ENCODE measurements around the gene S100PBP. TPM values are rescaled to one million over a fixed set of nuclear protein-coding genes. Genes with fewer than 3 reads are reported as not detected.

The S100PBP gene
- total and polyA plus RNA-seq, 9 of the 15 experiments (the other 6 are each of a cell fraction or from before 2014, with no cell fraction given), result 22.9 to 60.2 (median 32.9) TPM

GRCh38 chr1:32877211-32878110 is 60.0 kb downstream of the S100PBP start (continued):
- TF ChIP-seq, protein P1, sequence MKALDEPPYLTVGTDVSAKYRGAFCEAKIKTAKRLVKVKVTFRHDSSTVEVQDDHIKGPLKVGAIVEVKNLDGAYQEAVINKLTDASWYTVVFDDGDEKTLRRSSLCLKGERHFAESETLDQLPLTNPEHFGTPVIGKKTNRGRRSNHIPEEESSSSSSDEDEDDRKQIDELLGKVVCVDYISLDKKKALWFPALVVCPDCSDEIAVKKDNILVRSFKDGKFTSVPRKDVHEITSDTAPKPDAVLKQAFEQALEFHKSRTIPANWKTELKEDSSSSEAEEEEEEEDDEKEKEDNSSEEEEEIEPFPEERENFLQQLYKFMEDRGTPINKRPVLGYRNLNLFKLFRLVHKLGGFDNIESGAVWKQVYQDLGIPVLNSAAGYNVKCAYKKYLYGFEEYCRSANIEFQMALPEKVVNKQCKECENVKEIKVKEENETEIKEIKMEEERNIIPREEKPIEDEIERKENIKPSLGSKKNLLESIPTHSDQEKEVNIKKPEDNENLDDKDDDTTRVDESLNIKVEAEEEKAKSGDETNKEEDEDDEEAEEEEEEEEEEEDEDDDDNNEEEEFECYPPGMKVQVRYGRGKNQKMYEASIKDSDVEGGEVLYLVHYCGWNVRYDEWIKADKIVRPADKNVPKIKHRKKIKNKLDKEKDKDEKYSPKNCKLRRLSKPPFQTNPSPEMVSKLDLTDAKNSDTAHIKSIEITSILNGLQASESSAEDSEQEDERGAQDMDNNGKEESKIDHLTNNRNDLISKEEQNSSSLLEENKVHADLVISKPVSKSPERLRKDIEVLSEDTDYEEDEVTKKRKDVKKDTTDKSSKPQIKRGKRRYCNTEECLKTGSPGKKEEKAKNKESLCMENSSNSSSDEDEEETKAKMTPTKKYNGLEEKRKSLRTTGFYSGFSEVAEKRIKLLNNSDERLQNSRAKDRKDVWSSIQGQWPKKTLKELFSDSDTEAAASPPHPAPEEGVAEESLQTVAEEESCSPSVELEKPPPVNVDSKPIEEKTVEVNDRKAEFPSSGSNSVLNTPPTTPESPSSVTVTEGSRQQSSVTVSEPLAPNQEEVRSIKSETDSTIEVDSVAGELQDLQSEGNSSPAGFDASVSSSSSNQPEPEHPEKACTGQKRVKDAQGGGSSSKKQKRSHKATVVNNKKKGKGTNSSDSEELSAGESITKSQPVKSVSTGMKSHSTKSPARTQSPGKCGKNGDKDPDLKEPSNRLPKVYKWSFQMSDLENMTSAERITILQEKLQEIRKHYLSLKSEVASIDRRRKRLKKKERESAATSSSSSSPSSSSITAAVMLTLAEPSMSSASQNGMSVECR (CRISPR knock-in tag; IDR thresholded peaks at IDR 0.05), result 0 out of 2 replicates have a peak, but pooled peaks have one; percentile 28
- TF ChIP-seq ZNF780A (CRISPR knock-in tag; IDR thresholded peaks at IDR 0.05), result no peak

DNA sequence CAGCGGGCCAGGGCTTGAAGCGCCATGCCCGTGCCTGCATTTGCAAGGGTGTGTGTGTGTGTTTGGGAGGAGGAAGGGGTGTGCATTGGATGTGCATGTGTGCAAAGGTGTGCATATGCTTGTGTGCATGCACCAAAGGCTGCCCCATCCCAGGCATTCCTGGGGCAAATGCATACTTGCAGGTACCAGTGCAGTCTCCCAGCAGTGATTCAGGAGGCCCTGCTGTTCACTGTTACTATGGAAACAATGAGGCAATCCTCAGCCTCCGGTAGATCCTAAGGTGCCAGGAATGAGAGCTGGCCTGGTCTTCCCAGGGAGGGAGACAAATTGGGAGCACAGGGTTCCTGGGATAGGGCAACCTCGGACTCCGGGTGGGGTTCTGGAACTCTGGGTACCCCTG is 60.7 kb downstream of the S100PBP start:
- in situ Hi-C loops (cut with MboI) (loop anchor here (25.0 kb wide), 1 partner anchor 734 kb away; no protein-coding TSS in a partner anchor), intact Hi-C loops (cut with micrococcal nuclease) (no loop called here)
- POLR2A ChIA-PET, result interaction anchor here (0.6 kb wide), 1 partner anchor 78 kb away, joined by 3 read pairs; no protein-coding TSS in a partner anchor
- FAIRE-seq (no peak), DNase-seq (ENCODE audit: extremely low read depth in 1 of 4, low spot score in 3 of 4) (peak in 1 of 4 experiments; percentile 20), ATAC-seq (no peak)
- H3K79me2 ChIP-seq (ENCODE audit: control insufficient read depth, insufficient read depth, low read length), result no peaks in the 10 kb centered on the region
- H2AFZ ChIP-seq (ENCODE audit: low read depth, low read length), result no peak overlapping the region
- no peak overlapping the region for H3K27ac ChIP-seq (ENCODE audit: extremely low read depth, low read depth, low read length)
- CTCF ChIA-PET (ENCODE audit: low intra/inter-chr PET ratio), result interaction anchor here (2.1 to 3.6 kb wide), 2 partner anchors 129 to 208 kb away, joined by 11 to 29 read pairs; no protein-coding TSS in a partner anchor
- no peaks in the 10 kb centered on the region for H3K9me3 ChIP-seq (replicated peaks; ENCODE audit: control insufficient read depth, insufficient read depth, low read depth, low read length)
- H3K36me3 ChIP-seq (ENCODE audit: control insufficient read depth, insufficient read depth, low read length), result no peaks in the 10 kb centered on the region
- H3K9me1 ChIP-seq (ENCODE audit: control insufficient read depth, insufficient read depth, low read length), result no peaks in the 10 kb centered on the region
- H3K9ac ChIP-seq (ENCODE audit: insufficient read depth in 1 of 2, low read depth in 2 of 2, low read length in 2 of 2), result no peak overlapping the region
- peaks cover 2 to 10% of the 10 kb centered on the region in 2 experiments; a peak in 3 of 5 replicates for H3K4me1 ChIP-seq (replicated peaks in 1 of 2; ENCODE audit: control insufficient read depth in 2 of 2, insufficient read depth in 2 of 2, low read length in 2 of 2)
- no peak overlapping the region for H3K4me3 ChIP-seq
- BruUV-seq (replicated peaks), result no TSS peak
- TF ChIP-seq ZNF696 (CRISPR knock-in tag; conservative IDR thresholded peaks at IDR 0.05) (no peak), RFX1 (IDR thresholded peaks at IDR 0.05) (peak; percentile 83), ZNF695 (CRISPR knock-in tag; IDR thresholded peaks at IDR 0.05) (no peak), MECOM (CRISPR knock-in tag; IDR thresholded peaks at IDR 0.05) (no peak), ZNF134 (CRISPR knock-in tag; conservative IDR thresholded peaks at IDR 0.05) (no peak)
- TF ChIP-seq, protein P2, sequence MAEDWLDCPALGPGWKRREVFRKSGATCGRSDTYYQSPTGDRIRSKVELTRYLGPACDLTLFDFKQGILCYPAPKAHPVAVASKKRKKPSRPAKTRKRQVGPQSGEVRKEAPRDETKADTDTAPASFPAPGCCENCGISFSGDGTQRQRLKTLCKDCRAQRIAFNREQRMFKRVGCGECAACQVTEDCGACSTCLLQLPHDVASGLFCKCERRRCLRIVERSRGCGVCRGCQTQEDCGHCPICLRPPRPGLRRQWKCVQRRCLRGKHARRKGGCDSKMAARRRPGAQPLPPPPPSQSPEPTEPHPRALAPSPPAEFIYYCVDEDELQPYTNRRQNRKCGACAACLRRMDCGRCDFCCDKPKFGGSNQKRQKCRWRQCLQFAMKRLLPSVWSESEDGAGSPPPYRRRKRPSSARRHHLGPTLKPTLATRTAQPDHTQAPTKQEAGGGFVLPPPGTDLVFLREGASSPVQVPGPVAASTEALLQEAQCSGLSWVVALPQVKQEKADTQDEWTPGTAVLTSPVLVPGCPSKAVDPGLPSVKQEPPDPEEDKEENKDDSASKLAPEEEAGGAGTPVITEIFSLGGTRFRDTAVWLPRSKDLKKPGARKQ (CRISPR knock-in tag; IDR thresholded peaks at IDR 0.05), result no peak
- TF ChIP-seq, protein P3, sequence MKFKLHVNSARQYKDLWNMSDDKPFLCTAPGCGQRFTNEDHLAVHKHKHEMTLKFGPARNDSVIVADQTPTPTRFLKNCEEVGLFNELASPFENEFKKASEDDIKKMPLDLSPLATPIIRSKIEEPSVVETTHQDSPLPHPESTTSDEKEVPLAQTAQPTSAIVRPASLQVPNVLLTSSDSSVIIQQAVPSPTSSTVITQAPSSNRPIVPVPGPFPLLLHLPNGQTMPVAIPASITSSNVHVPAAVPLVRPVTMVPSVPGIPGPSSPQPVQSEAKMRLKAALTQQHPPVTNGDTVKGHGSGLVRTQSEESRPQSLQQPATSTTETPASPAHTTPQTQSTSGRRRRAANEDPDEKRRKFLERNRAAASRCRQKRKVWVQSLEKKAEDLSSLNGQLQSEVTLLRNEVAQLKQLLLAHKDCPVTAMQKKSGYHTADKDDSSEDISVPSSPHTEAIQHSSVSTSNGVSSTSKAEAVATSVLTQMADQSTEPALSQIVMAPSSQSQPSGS (CRISPR knock-in tag; IDR thresholded peaks at IDR 0.05), result no peak
- peaks cover 15 to 39% of the 10 kb centered on the region in 2 experiments for H3K27me3 ChIP-seq (ENCODE audit: control insufficient read depth in 2 of 2, insufficient read depth in 2 of 2, low read length in 2 of 2)
- H4K20me1 ChIP-seq (replicated peaks; ENCODE audit: control insufficient read depth, insufficient read depth, low read length), result peaks cover 28% of the 10 kb centered on the region
- H3K4me2 ChIP-seq (ENCODE audit: insufficient read depth, low read length), result no peak overlapping the region
- 3% methylated on average over 6 of the region's 6 CpGs for WGBS (ENCODE audit: insufficient coverage, low coverage, missing lambda C conversion rate)

Data from K562 (cell line).